ENCODE results near the gene SARDH.

DNA sequence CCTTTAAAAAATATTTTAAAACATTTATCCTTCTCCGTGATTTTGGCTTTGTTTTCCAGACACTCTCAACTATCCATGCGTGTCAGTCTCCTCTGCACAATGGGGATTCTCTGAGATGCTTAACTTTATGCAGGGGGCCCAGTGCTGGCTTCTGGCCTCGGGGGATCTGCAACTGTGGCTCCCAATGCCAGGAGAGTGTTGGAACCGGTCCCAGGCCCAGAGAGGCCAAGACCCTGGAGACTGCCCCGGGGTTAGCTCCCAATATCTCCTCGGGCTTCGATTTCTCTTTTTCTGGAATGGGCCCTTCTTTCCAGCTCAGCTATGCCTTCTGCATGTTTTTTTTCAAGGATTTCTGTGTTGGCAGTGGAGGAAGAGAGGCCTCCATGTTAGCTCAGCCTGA, 20.1 kb upstream of the SARDH start:
- TF ChIP-seq, protein P1, sequence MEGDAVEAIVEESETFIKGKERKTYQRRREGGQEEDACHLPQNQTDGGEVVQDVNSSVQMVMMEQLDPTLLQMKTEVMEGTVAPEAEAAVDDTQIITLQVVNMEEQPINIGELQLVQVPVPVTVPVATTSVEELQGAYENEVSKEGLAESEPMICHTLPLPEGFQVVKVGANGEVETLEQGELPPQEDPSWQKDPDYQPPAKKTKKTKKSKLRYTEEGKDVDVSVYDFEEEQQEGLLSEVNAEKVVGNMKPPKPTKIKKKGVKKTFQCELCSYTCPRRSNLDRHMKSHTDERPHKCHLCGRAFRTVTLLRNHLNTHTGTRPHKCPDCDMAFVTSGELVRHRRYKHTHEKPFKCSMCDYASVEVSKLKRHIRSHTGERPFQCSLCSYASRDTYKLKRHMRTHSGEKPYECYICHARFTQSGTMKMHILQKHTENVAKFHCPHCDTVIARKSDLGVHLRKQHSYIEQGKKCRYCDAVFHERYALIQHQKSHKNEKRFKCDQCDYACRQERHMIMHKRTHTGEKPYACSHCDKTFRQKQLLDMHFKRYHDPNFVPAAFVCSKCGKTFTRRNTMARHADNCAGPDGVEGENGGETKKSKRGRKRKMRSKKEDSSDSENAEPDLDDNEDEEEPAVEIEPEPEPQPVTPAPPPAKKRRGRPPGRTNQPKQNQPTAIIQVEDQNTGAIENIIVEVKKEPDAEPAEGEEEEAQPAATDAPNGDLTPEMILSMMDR (IDR thresholded peaks at IDR 0.05) = no peak
- TF ChIP-seq POLR2A (IDR thresholded peaks at IDR 0.05) = no peak
